ENCODE data around the gene SLC30A2.

The SLC30A2 gene

DNA sequence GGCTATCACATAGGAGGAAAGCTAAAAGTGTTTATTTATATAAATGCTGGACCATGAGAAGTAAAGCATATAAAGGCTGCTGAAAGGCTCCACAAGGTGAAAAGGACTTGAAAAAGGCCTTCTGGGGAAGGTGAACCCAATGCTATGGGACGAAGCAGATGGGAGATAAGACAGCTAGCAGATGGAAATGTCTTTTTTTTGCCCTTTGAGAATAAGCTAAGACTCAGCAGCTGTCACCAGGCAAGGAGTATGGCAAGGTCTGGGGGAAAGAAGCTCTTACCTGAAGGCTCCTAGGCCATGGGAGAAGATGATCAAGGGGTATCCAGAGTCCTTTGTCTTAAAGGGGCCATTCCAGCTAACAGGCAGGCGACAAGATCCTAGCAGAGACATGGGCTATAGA lies 58.0 kb downstream of the SLC30A2 start:
- TF ChIP-seq, protein P1, sequence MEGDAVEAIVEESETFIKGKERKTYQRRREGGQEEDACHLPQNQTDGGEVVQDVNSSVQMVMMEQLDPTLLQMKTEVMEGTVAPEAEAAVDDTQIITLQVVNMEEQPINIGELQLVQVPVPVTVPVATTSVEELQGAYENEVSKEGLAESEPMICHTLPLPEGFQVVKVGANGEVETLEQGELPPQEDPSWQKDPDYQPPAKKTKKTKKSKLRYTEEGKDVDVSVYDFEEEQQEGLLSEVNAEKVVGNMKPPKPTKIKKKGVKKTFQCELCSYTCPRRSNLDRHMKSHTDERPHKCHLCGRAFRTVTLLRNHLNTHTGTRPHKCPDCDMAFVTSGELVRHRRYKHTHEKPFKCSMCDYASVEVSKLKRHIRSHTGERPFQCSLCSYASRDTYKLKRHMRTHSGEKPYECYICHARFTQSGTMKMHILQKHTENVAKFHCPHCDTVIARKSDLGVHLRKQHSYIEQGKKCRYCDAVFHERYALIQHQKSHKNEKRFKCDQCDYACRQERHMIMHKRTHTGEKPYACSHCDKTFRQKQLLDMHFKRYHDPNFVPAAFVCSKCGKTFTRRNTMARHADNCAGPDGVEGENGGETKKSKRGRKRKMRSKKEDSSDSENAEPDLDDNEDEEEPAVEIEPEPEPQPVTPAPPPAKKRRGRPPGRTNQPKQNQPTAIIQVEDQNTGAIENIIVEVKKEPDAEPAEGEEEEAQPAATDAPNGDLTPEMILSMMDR (conservative IDR thresholded peaks at IDR 0.05) = no peak
- H3K27ac ChIP-seq = no peak overlapping the region

Measured in VCaP (cell line).